PC-9 (cell line): ENCODE results near the gene PLCL2. TPM values are rescaled to one million over a fixed set of nuclear protein-coding genes. Genes with fewer than 3 reads are reported as not detected.

Source experiments
- BruUV-seq: library from RNA; stranded (reverse); fragments of 400-500 nt; replicated peaks from 2 replicates; lab custom pipeline; 2021; lab: Mats Ljungman, UMichigan
- CTCF ChIA-PET: fragments of 300-600 bp; sonication (Branson Sonifier 250); formaldehyde crosslinking; loops from one replicate; lab custom pipeline; 2022; ENCODE audit warnings: antibody characterized with exemption; lab: Charles Lee
- POLR2A ChIA-PET: fragments of 300-600 bp; sonication (Branson Sonifier 250); formaldehyde crosslinking; loops from one replicate; lab custom pipeline; 2022; ENCODE audit warnings: antibody characterized with exemption; ENCODE audit not compliant: unreplicated experiment; lab: Charles Lee
- DNase-seq, 2 experiments: peaks; one replicate each; pipeline versions ENCODE4 v3.0.0 to v3.0.0-alpha.2; 2015 to 2022; ENCODE audit warnings: mixed read lengths in 1 of 2
- H2AFZ ChIP-seq: fragments of 200-600 bp; sonication (generic); 2 replicates; pipeline ENCODE4 v1.8.1; 2017; ENCODE audit warnings: antibody characterized with exemption
- H3F3A ChIP-seq: fragments of 200-600 bp; sonication (generic); 2 replicates; pipeline ENCODE4 v1.8.1; 2017; ENCODE audit warnings: antibody characterized with exemption, mild to moderate bottlenecking, low read depth; ENCODE audit not compliant: insufficient read depth
- H3K27ac ChIP-seq: fragments of 200-600 bp; sonication (generic); 2 replicates; pipeline ENCODE4 v1.6.1; 2016; ENCODE audit warnings: mixed run types
- H3K27me3 ChIP-seq: fragments of 200-600 bp; sonication (generic); 2 replicates; pipeline ENCODE4 v1.6.1; 2016; ENCODE audit warnings: low read depth, mixed run types; ENCODE audit not compliant: insufficient read depth
- H3K36me3 ChIP-seq: fragments of 200-600 bp; sonication (generic); 2 replicates; pipeline ENCODE4 v1.6.1; 2016; ENCODE audit warnings: low read depth, mixed run types
- H3K4me1 ChIP-seq: fragments of 200-600 bp; sonication (generic); replicated peaks from 2 replicates; pipeline ENCODE4 v1.6.1; 2016; ENCODE audit warnings: mixed run types; ENCODE audit not compliant: insufficient read depth
- H3K4me2 ChIP-seq: fragments of 200-600 bp; sonication (generic); 2 replicates; pipeline ENCODE4 v1.6.1; 2017; ENCODE audit warnings: mixed run types
- H3K4me3 ChIP-seq: fragments of 200-600 bp; sonication (generic); 2 replicates; pipeline ENCODE4 v1.6.1; 2016; ENCODE audit warnings: mixed run types
- H3K79me2 ChIP-seq: fragments of 200-600 bp; sonication (generic); 2 replicates; pipeline ENCODE4 v1.6.1; 2017; ENCODE audit warnings: low read depth, mixed run types
- H3K9me2 ChIP-seq: fragments of 200-600 bp; sonication (generic); 2 replicates; pipeline ENCODE4 v1.8.1; 2017; ENCODE audit warnings: mild to moderate bottlenecking; ENCODE audit not compliant: insufficient read depth
- H3K9me3 ChIP-seq: fragments of 200-600 bp; sonication (generic); 2 replicates; pipeline ENCODE4 v1.8.1; 2016; ENCODE audit warnings: low read depth; ENCODE audit not compliant: insufficient read depth
- H4K20me1 ChIP-seq: fragments of 200-600 bp; sonication (generic); 2 replicates; pipeline ENCODE4 v1.8.1; 2017; ENCODE audit not compliant: insufficient read depth
- CTCF ChIP-seq: fragments of 200-600 bp; sonication (generic); conservative IDR thresholded peaks from 2 replicates; pipeline ENCODE4 v1.6.1; 2017; ENCODE audit warnings: mixed run types, antibody characterized with exemption, mild to moderate bottlenecking, moderate library complexity
- EZH2 ChIP-seq: fragments of 200-600 bp; sonication (generic); IDR thresholded peaks from 2 replicates; pipeline ENCODE4 v1.8.0; 2017; ENCODE audit warnings: antibody characterized with exemption, low read depth
- intact Hi-C: fragments of 100-400 bp; cut with micrococcal nuclease; formaldehyde crosslinking; loops from one replicate; pipeline ENCODE4 v1.10.0; 2022; ENCODE audit not compliant: unreplicated experiment
- total RNA-seq: library from RNA; stranded (reverse); gene quantifications from 2 replicates; pipeline ENCODE4 v1.2.3, GENCODE V29; 2021

The PLCL2 gene
- total RNA-seq, 1 experiment from 2014 or later, result 4.6 TPM

- H3K27ac ChIP-seq, result no peak overlapping the region
- H3K79me2 ChIP-seq, result 0 out of 2 replicates have a peak, but pooled peaks cover 3% of the 10 kb centered on the region
- no TSS peak for BruUV-seq
- intact Hi-C loops, result loop anchor here (1.0 kb wide), 1 partner anchor 44 kb away; no protein-coding TSS in a partner anchor
- CTCF ChIA-PET, result no interaction called here
- H4K20me1 ChIP-seq, result no peaks in the 10 kb centered on the region
- no peak for TF ChIP-seq CTCF
- TF ChIP-seq EZH2, result no peak
- no peaks in the 10 kb centered on the region for H3F3A ChIP-seq
- POLR2A ChIA-PET, result interaction anchor here (0.6 kb wide), 1 partner anchor 13 kb away, joined by 3 read pairs; no protein-coding TSS in a partner anchor
- H3K4me3 ChIP-seq, result no peak overlapping the region
- H3K9me3 ChIP-seq, result no peaks in the 10 kb centered on the region
- no peaks in the 10 kb centered on the region for H3K27me3 ChIP-seq
- H3K36me3 ChIP-seq, result no peaks in the 10 kb centered on the region
- peaks cover 15% of the 10 kb centered on the region for H3K4me1 ChIP-seq
- H3K4me2 ChIP-seq, result no peak overlapping the region
- no peak for DNase-seq
- H3K9me2 ChIP-seq, result no peaks in the 10 kb centered on the region
- H2AFZ ChIP-seq, result no peak overlapping the region
Measured at GRCh38 chr3:16995601-16996000, 110.8 kb downstream of the PLCL2 start.

- H3K9me2 ChIP-seq, result no peaks in the 10 kb centered on the region
- H3K79me2 ChIP-seq, result 0 out of 2 replicates have a peak, but pooled peaks cover 3% of the 10 kb centered on the region
- ChIA-PET CTCF (no interaction called here), POLR2A (interaction anchor here (0.6 kb wide), 1 partner anchor 349 kb away, joined by 11 read pairs; no protein-coding TSS in a partner anchor)
- no TSS peak for BruUV-seq
- TF ChIP-seq EZH2 (no peak), CTCF (no peak)
- no peaks in the 10 kb centered on the region for H3K27me3 ChIP-seq
- no peaks in the 10 kb centered on the region for H3K36me3 ChIP-seq
- H3K9me3 ChIP-seq, result 0 out of 2 replicates have a peak, but pooled peaks cover 5% of the 10 kb centered on the region
- no peaks in the 10 kb centered on the region for H3F3A ChIP-seq
- intact Hi-C loops, result no loop called here
- no peaks in the 10 kb centered on the region for H4K20me1 ChIP-seq
- DNase-seq, result no peak
- H3K4me2 ChIP-seq, result no peak overlapping the region
- no peak overlapping the region for H2AFZ ChIP-seq
- H3K4me1 ChIP-seq, result peaks cover 9% of the 10 kb centered on the region
- H3K4me3 ChIP-seq, result no peak overlapping the region
- H3K27ac ChIP-seq, result no peak overlapping the region
Measured at GRCh38 chr3:16998236-16998923, 113.6 kb downstream of the PLCL2 start.

GRCh38 chr3:16999161-16999560, 114.4 kb downstream of the PLCL2 start:
- no peak overlapping the region for H2AFZ ChIP-seq
- H3K4me2 ChIP-seq, result no peak overlapping the region
- no peaks in the 10 kb centered on the region for H3K36me3 ChIP-seq
- ChIA-PET CTCF (no interaction called here), POLR2A (no interaction called here)
- intact Hi-C loops, result no loop called here
- H3K27ac ChIP-seq, result no peak overlapping the region
- H3F3A ChIP-seq, result no peaks in the 10 kb centered on the region
- DNase-seq, result no peak
- H3K4me3 ChIP-seq, result no peak overlapping the region
- TF ChIP-seq EZH2 (no peak), CTCF (no peak)
- no peaks in the 10 kb centered on the region for H3K9me2 ChIP-seq
- H3K9me3 ChIP-seq, result 0 out of 2 replicates have a peak, but pooled peaks cover 5% of the 10 kb centered on the region
- no TSS peak for BruUV-seq
- H3K27me3 ChIP-seq, result no peaks in the 10 kb centered on the region
- no peaks in the 10 kb centered on the region for H3K79me2 ChIP-seq
- H4K20me1 ChIP-seq, result no peaks in the 10 kb centered on the region
- H3K4me1 ChIP-seq, result peaks cover 4% of the 10 kb centered on the region
